Inferior parietal cortex (tissue), 1 donor: ENCODE results near the gene BPIFB2.
A peak's percentile ranks its signal among the peaks of the same experiment; 100 is the strongest.
"Not testable (repeated sequence)": the region's sequence is repeated elsewhere in the genome, so short reads cannot be mapped to it uniquely, and the experiment has no call there.

ENCODE experiments used
- DNase-seq: peaks from one replicate; pipeline ENCODE4 v3.0.0-alpha.2; 2016; ENCODE audit errors: extremely low spot score

The BPIFB2 gene

GRCh38 chr20:32970973-32971300 lies 36.6 kb upstream of the BPIFB2 start:
- no peak for DNase-seq

DNA sequence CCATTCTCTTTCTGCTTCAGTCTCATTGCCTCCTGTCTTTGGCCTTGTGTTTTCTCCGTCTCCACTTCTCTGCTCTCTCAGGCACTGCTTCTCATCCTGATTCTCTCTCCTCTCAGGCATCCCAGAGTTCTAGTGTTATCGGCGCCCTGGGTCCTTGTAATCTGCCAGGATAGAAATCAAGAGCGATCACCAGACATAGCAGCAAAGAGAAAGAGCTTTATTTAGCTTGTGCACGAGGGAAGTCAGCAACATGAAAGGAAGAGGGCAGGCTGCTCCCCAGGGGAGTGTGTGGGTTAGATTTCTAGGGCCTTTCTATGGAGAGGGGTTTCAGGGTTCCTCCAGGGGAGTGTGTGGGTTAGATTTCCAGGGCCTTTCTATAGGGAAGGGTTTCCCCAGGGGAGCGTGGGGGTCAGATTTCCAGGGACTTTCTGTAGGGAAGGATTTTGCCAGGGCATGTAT lies 35.8 kb upstream of the BPIFB2 start:
- DNase-seq: peak; percentile 7

GRCh38 chr20:32972181-32973076 lies 35.1 kb upstream of the BPIFB2 start:
- DNase-seq: no peak

DNA sequence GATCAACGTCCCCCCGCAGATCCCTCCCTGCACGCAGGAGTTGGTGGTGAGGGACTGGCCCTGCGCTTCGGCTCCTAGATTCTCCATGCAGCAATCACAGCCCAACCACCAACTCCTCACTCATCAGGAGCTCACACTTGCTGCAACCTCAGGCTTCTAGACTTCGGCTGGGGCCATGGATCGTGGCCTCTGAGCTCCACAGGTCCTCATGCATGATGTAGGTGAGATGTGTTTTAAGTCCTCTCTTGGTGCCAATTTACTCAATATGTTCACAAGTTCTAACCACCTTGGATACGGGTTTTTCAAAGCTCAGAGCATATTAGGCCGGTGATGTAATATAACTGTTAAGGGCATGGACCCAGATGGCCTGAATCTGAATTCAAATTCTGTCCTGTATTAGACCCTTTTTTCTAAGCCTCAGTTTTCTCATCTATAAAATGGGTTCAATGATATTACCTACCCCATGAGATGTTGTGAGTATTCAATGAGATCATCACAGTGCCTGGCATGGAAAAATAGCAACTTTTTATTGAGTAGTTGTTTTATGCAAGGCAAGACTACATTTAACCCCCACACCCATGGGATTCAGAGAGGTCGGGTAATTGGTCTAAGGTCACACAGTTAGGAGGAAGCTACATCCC lies 34.3 kb upstream of the BPIFB2 start:
- no peak for DNase-seq

- DNase-seq: not testable (repeated sequence)
Measured at GRCh38 chr20:32974204-32975064, 33.1 kb upstream of the BPIFB2 start.

DNA sequence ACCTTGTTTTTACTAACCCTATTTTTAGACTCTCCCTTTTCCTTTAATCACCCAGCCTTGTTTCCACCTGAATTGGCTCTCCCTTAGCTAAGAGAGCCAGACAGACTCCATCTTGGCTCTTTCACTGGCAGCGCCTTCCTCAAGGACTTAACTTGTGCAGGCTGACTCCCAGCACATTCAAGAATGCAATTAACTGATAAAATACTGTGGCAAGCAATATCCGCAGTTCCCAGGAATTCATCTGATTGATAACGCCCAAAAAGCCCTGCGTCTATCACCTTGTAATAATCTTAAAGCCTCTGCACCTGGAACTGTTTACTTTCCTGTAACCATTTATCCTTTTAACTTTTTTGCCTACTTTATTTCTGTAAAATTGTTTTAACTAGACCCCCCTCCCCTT lies 32.4 kb upstream of the BPIFB2 start:
- not testable (repeated sequence) for DNase-seq

- DNase-seq: no peak
Measured at GRCh38 chr20:32975698-32976674, 31.5 kb upstream of the BPIFB2 start.

- no peak for DNase-seq
Measured at GRCh38 chr20:32976746-32977145, 30.8 kb upstream of the BPIFB2 start.

GRCh38 chr20:32977281-32978008 lies 30.1 kb upstream of the BPIFB2 start:
- DNase-seq: no peak

DNA sequence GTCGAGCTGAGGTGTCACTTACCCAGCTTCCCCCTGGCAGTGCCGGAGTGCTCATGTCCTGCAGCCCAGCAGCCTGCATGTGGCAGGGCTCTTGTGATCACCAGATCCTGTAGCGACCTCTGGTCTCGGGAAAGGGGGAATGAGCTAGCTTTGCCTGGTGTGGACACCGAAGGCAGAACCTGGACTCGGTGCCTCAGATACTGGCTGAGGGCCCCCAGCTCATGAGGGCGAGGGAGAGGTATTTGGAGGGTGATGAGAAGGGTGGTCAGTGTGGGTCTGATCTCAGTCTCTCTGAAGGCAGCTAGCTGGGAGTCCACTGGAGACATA lies 29.5 kb upstream of the BPIFB2 start:
- no peak for DNase-seq

DNA sequence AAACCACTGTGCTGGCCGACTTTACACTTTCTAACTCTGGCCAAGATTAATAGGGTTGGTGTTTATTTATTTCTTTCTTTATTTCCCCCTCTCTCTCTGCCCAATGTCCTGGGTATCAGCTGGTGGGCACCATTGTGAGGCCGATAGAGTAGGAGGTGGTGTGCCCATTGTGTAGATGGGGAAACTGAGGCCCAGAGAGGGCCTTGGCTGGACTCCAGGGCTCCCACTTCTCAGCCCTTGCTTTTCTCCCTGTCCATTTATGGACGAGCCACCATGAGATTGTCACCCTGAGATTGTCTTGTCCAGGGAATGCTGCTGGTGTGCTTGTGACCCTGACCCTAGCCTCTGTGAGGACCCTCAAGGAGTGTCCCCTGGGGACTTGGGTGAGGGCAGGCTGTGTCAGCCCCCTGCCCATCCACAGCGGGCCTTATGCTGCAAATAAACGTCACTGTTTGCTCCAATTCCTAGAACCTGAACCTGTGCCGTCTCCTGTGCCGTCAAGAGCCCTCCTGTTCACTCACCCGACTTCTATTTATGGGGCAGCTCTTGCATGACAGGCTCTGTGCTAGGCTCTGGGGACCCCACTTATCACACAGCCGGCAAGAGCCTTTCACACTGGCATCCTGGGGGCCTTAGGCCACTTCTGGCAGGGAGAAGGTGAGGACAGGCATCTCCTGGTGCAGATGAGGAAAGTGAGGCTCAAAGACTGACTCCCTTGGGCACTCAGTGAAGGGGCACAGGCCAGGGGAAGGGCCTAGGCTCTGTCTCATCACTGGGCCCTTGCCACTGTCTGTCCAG lies 28.1 kb upstream of the BPIFB2 start:
- DNase-seq: no peak

GRCh38 chr20:32980131-32980941 lies 27.2 kb upstream of the BPIFB2 start:
- DNase-seq: peak; percentile 78

- DNase-seq: peak; percentile 16
Measured at GRCh38 chr20:32980990-32981389, 26.5 kb upstream of the BPIFB2 start.

DNA sequence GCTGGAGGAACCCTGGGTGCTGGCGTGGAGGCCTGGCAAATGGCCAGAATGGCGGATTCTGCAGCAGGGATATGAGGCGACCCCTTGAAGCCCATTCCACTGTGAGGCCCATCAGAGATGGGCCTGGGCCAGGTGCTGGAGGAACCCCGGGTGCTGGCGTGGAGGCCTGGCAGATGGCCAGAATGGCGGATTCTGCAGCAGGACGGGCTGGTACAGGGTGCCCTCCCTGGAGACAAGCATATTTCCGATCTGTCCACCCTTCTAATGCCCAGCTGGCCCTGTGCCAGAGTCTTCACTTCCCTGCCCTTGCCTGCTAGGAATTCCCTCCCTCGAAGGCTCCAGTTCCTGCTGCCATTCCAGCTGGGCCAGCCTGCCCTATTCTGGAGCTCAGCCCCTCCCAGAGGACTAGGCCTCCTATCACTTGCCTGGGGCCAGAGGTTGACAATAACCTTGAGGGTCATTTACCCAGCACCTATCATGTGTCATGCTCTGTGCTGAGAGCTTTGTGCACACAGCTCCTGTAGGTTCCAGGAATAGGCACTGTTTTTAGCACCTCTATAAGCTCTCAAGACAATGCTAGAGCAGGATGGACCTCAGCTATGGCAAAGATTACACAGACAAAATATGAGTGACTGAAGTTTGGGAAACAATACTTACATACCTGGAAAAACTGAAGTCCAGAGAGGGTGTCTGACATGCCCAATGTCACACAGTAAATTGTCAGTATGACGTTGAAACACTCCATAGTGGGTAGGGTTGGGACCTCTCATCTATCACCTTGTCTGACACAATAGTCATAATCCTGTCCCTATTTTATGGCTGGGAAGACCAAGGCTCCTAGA lies 24.7 kb upstream of the BPIFB2 start:
- DNase-seq: peak; percentile 5

GRCh38 chr20:32983459-32984112 lies 23.9 kb upstream of the BPIFB2 start:
- DNase-seq: no peak

DNA sequence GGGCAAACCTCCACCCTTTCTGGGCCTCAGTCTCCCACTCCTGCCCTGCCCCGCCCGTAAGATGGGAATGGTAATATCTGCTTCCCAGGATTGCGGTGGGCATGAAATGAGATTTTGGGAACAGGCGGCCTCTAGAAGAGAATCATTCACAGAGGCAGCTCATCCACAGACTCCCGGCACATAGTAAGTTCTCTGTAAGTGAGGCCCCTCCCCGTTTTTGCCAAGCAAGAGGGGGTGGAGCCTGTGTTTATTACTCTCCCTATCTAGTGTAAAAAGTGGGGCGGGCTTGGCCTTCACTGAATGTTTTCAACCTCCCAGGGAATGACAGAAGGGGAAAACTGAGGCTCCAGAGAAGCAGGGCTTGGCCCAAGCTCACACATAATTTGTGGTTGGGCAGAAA lies 23.3 kb upstream of the BPIFB2 start:
- peak; percentile 69 for DNase-seq

DNA sequence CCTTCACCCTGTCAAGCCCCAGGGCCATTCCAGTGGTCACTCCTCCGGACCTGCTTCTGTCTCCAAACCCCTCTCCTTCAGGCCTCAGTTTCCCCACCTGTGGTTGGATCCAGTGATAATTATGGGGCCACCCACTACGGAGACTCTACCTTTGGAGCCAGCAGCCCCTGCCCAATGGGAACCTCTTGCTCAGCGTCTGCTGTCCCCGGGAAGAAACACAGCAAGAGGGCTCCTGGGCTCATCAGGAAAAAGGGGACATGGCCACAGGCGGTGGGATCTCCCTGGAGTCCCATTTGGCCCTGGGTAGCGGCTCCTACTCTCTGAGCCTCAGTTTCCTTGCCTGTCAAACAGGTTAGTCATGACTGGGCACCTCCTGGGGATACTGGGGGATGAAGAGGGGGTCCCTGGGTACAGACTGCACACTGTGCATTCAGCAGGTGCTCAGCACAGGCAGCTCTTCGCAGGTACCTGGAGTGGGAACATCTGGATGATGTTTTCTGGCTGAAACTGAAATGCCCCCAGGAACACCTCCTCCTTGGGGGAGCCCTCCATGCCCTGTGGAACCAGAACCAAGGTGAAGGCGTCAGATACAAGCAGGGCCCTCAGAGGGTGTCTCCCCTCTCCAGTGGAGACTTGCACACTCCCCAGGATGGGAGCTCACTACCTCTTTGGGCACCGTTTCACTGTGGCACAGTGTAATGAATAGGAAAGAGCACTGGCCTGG lies 22.7 kb upstream of the BPIFB2 start:
- DNase-seq: no peak
